A549 (cell line): ENCODE measurements around the gene PLEKHA1. TPM values are rescaled to one million over a fixed set of nuclear protein-coding genes. Genes with fewer than 3 reads are reported as not detected.

Experiments
- ATAC-seq, 2 experiments: fragments of 200-7000 bp in 1 of 2; fragments of >200 bp in 1 of 2; cut with Nextera tagmentation in 1 of 2; cut with Tn5 transposase in 1 of 2; 3 replicates each; pipeline versions ENCODE4 v1.8.0 to v1.9.1; 2018 to 2020; ENCODE audit warnings: mild to moderate bottlenecking in 1 of 2, moderate library complexity in 1 of 2
- CTCF ChIA-PET: fragments of 300-600 bp; sonication (Branson Sonifier 250); formaldehyde crosslinking; extraction: SDS; loops from one replicate; lab custom pipeline; 2021; ENCODE audit warnings: antibody characterized with exemption, inconsistent platforms; lab: Yijun Ruan, JAX
- POLR2A ChIA-PET: fragments of 350-600 bp; formaldehyde crosslinking; extraction: SDS; loops from one replicate; lab custom pipeline; 2021; ENCODE audit warnings: antibody characterized with exemption, inconsistent platforms; lab: Yijun Ruan, JAX
- DNase-seq, 2 experiments: peaks; one replicate each; pipeline versions ENCODE4 v3.0.0 to v3.0.0-alpha.2; 2011 to 2016; ENCODE audit warnings: low read depth in 1 of 2, low spot score in 1 of 2
- FAIRE-seq: peaks from 2 replicates; lab custom pipeline; 2011; peaks lifted over from hg19 to GRCh38; lab: Jason Lieb, UNC
- H3K27ac ChIP-seq, 2 experiments: fragments of >200 bp; sonication (Bioruptor Twin); formaldehyde crosslinking; 3 replicates each; pipeline ENCODE4 v1.5.1; 2016 to 2017
- H3K4me1 ChIP-seq: fragments of >200 bp; sonication (Bioruptor Twin); formaldehyde crosslinking; 3 replicates; pipeline ENCODE4 v1.6.1; 2016
- H3K4me2 ChIP-seq: fragments of >200 bp; sonication (Bioruptor Twin); formaldehyde crosslinking; 3 replicates; pipeline ENCODE4 v1.6.1; 2016
- H3K4me3 ChIP-seq: fragments of >200 bp; sonication (Bioruptor Twin); formaldehyde crosslinking; 3 replicates; pipeline ENCODE4 v1.5.1; 2016
- H3K9me3 ChIP-seq: fragments of >200 bp; sonication (Bioruptor Twin); formaldehyde crosslinking; 3 replicates; pipeline ENCODE4 v1.6.1; 2016
- ATOH8 ChIP-seq: fragments of 250-450 bp; sonication (Bioruptor Pico); IDR thresholded peaks from 2 replicates; pipeline ENCODE4 v1.5.0; 2020; ENCODE audit warnings: low read depth, mild to moderate bottlenecking, moderate library complexity
- BCL3 ChIP-seq: fragments of >200 bp; sonication (Bioruptor Twin); formaldehyde crosslinking; IDR thresholded peaks from 3 replicates; pipeline ENCODE4 v1.6.1; 2016
- CHD4 ChIP-seq: fragments of 200-600 bp; sonication (generic); IDR thresholded peaks from 2 replicates; pipeline ENCODE4 v1.6.1; 2016; ENCODE audit warnings: antibody characterized with exemption, mild to moderate bottlenecking, borderline replicate concordance
- CTCF ChIP-seq: fragments of >200 bp; sonication (Bioruptor Twin); formaldehyde crosslinking; IDR thresholded peaks from 3 replicates; pipeline ENCODE4 v1.5.1; 2016
- E2F6 ChIP-seq: IDR thresholded peaks from 2 replicates; pipeline ENCODE4 v1.6.1; 2012; ENCODE audit warnings: low read depth, borderline replicate concordance
- EHF ChIP-seq: fragments of 250-450 bp; sonication (Bioruptor Pico); IDR thresholded peaks from 2 replicates; pipeline ENCODE4 v1.5.0; 2020; ENCODE audit warnings: mild to moderate bottlenecking
- ESRRA ChIP-seq: fragments of 150-350 bp; IDR thresholded peaks from 2 replicates; pipeline ENCODE4 v1.6.1; 2014; ENCODE audit warnings: mild to moderate bottlenecking, low read length, borderline replicate concordance
- FOSB ChIP-seq: fragments of 250-450 bp; sonication (Bioruptor Pico); IDR thresholded peaks from 2 replicates; pipeline ENCODE4 v1.5.0; 2020; ENCODE audit warnings: mild to moderate bottlenecking, moderate library complexity
- FOXS1 ChIP-seq: fragments of 250-450 bp; sonication (Bioruptor Pico); IDR thresholded peaks from 2 replicates; pipeline ENCODE4 v1.5.0; 2020; ENCODE audit warnings: mild to moderate bottlenecking, moderate library complexity
- HMGXB4 ChIP-seq: fragments of 250-450 bp; sonication (Bioruptor Pico); IDR thresholded peaks from 2 replicates; pipeline ENCODE4 v1.5.0; 2021; ENCODE audit warnings: mild to moderate bottlenecking, moderate library complexity, borderline replicate concordance
- JUN ChIP-seq, 2 experiments: fragments of >200 bp; sonication (Bioruptor Twin); formaldehyde crosslinking; IDR thresholded peaks; 2 replicates in 1 of 2; 3 replicates in 1 of 2; pipeline ENCODE4 v1.6.1; 2016 to 2017
- MAZ ChIP-seq: fragments of 150-350 bp; IDR thresholded peaks from 2 replicates; pipeline ENCODE4 v1.6.1; 2014; ENCODE audit warnings: antibody characterized with exemption, low read depth, low read length, borderline replicate concordance
- PBX3 ChIP-seq: IDR thresholded peaks from 2 replicates; pipeline ENCODE4 v1.6.1; 2012
- SREBF2 ChIP-seq: fragments of 450-650 bp; IDR thresholded peaks from 2 replicates; pipeline ENCODE4 v1.6.1; 2014; ENCODE audit warnings: mild to moderate bottlenecking, moderate library complexity
- TFCP2L1 ChIP-seq: fragments of 250-450 bp; sonication (Bioruptor Pico); IDR thresholded peaks from 2 replicates; pipeline ENCODE4 v1.5.0; 2021; ENCODE audit warnings: mild to moderate bottlenecking
- ZC3H11A ChIP-seq: fragments of 450-650 bp; IDR thresholded peaks from 2 replicates; pipeline ENCODE4 v1.6.1; 2014; ENCODE audit warnings: antibody characterized with exemption, mild to moderate bottlenecking
- ZFP36 ChIP-seq: fragments of 450-650 bp; IDR thresholded peaks from 2 replicates; pipeline ENCODE4 v1.6.1; 2014; ENCODE audit warnings: borderline replicate concordance; ENCODE audit not compliant: partially characterized antibody
- ZNF302 ChIP-seq: fragments of 250-450 bp; sonication (Bioruptor Pico); IDR thresholded peaks from 2 replicates; pipeline ENCODE4 v1.9.0; 2021; ENCODE audit warnings: inconsistent platforms, mild to moderate bottlenecking, moderate library complexity
- ZSCAN20 ChIP-seq: fragments of 250-450 bp; sonication (Bioruptor Pico); IDR thresholded peaks from 2 replicates; pipeline ENCODE4 v1.8.0; 2022; ENCODE audit warnings: mild to moderate bottlenecking, moderate library complexity
- WGBS: methylation state at CpG from one replicate; pipeline ENCODE4 v1.1.6; 2017; ENCODE audit errors: missing lambda C conversion rate; 5-methylcytosine and 5-hydroxymethylcytosine counted together
- polyA plus RNA-seq, 4 experiments: library from polyadenylated mRNA; depleted of rRNA in 3 of 4; stranded (reverse); fragments of >200 nt; fragmentation: RNase III in 1 of 4; extraction: RNeasy Plus Mini Kit Qiagen cat#74134 plus additional on column Dnase treatment in 1 of 4; gene quantifications; 2 replicates in 3 of 4; 3 replicates in 1 of 4; pipeline ENCODE4 v1.2.3, GENCODE V29; 2011 to 2017

Gene PLEKHA1
- polyA plus RNA-seq, 2 of the 4 experiments (the other 2 are of a cell fraction), result 26.7 to 62.4 TPM

GRCh38 chr10:122454603-122455080, 80.1 kb downstream of the PLEKHA1 start, which contains the start of gene ARMS2:
ARMS2 (plus strand) TSS chr10:122454653; CDS start chr10:122454728, 75 bp downstream.
- no peak; a peak in 1 of 6 replicates for ATAC-seq
- Histone ChIP-seq H3K4me3 (no peak within 1 kb of the TSS), H3K4me1 (peaks cover 7% of the 10 kb centered on the region), H3K4me2 (no peak within 1 kb of the TSS), H3K9me3 (no peaks in the 10 kb centered on the region), H3K27ac (no peak within 1 kb of the TSS)
- TF ChIP-seq ATOH8 (CRISPR knock-in tag) (no peak), ZSCAN20 (CRISPR knock-in tag) (no peak), FOSB (no peak), CTCF (no peak), ESRRA (no peak), TFCP2L1 (CRISPR knock-in tag) (no peak), PBX3 (no peak), ZNF302 (CRISPR knock-in tag) (no peak), EHF (CRISPR knock-in tag) (no peak), JUN (IDR thresholded peaks at IDR 0.05) (no peak), E2F6 (no peak), MAZ (no peak), BCL3 (no peak), FOXS1 (CRISPR knock-in tag) (no peak), ZFP36 (no peak), ZC3H11A (no peak), CHD4 (no peak), SREBF2 (no peak), HMGXB4 (CRISPR knock-in tag) (no peak)
- WGBS, result 73% methylated on average over 7 of the region's 7 CpGs
- CTCF ChIA-PET, result interaction anchor here (0.6 to 2.2 kb wide), 5 partner anchors 14 to 187 kb away, joined by 3 to 10 read pairs (median 4); no protein-coding TSS in a partner anchor
- no peak for FAIRE-seq
- POLR2A ChIA-PET, result no interaction called here
- no peak for DNase-seq
